Retinal pigment epithelial cell (primary cell): Measurements from ENCODE around the gene ACTRT3.
A peak's percentile ranks its signal among the peaks of the same experiment; 100 is the strongest.

Experiments
- DNase-seq: peaks from one replicate; pipeline ENCODE4 v3.0.0-alpha.2; 2010; ENCODE audit warnings: low read depth
- H3K4me3 ChIP-seq: 2 replicates; pipeline ENCODE4 v1.5.1; 2011; ENCODE audit warnings: mild to moderate bottlenecking, low read length, control low read depth, moderate library complexity
- CTCF ChIP-seq: conservative IDR thresholded peaks from 2 replicates; pipeline ENCODE4 v1.5.1; 2011; ENCODE audit warnings: low read depth, low read length, control low read depth, inconsistent platforms

ACTRT3 gene

GRCh38 chr3:169772897-169773816 lies 3.8 kb upstream of the ACTRT3 start, which contains the start of gene MYNN:
MYNN (plus strand) TSS chr3:169773396; CDS start chr3:169774296, 900 bp downstream.
- peak; percentile 0 for TF ChIP-seq CTCF
- H3K4me3 ChIP-seq = peak within 1 kb of the TSS; percentile 97
- DNase-seq = peak; percentile 56

- DNase-seq = peak; percentile 48
- TF ChIP-seq CTCF = no peak
- peak overlapping the region; percentile 97 for H3K4me3 ChIP-seq
These were observed 3.0 kb upstream of the ACTRT3 start for GRCh38 chr3:169772305-169772896.

GRCh38 chr3:169771497-169772304 lies 2.3 kb upstream of the ACTRT3 start:
- TF ChIP-seq CTCF = no peak
- H3K4me3 ChIP-seq = peak overlapping the region; percentile 97
- DNase-seq = peak; percentile 16

GRCh38 chr3:169764882-169765612 lies 4.3 kb downstream of the ACTRT3 start, which contains the start of gene TERC:
TERC (minus strand) TSS chr3:169765060.
- TF ChIP-seq CTCF = no peak
- peak; percentile 80 for DNase-seq
- H3K4me3 ChIP-seq = peak within 1 kb of the TSS; percentile 83

DNA sequence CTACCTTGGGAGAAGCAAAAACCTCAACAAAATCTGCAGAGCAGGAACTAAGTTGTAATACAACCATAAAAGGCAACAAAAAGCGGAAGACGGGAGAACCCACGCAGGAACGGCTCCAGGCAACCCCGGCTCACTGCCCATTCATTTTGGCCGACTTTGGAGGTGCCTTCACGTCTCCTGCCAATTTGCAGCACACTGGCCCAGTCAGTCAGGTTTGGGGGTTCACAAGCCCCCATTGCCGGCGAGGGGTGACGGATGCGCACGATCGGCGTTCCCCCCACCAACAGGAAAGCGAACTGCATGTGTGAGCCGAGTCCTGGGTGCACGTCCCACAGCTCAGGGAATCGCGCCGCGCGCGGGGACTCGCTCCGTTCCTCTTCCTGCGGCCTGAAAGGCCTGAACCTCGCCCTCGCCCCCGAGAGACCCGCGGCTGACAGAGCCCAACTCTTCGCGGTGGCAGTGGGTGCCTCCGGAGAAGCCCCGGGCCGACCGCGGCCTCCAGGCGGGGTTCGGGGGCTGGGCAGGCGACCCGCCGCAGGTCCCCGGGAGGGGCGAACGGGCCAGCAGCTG lies 5.0 kb downstream of the ACTRT3 start:
- DNase-seq = no peak
- no peak for TF ChIP-seq CTCF
- H3K4me3 ChIP-seq = peak overlapping the region; percentile 83

DNA sequence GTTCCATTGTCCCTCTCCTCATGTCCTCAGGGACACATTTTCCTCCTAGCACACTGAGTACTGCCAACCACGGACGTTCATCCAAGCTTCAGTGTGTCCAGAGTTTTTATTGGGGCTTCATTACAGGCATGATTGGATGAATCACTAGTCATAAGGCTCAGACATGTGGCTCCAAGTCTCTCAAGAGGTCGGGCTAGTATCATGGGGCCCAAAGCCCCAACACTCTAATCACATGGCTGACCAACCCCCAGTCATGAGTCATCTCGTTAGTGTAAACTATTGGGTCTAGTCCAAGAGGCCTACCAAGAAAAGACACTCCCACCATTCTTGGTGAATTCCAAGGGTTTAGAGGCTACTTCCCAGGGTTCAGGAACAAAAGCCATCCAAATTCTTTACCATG lies 8.9 kb downstream of the ACTRT3 start:
- H3K4me3 ChIP-seq = no peak overlapping the region

More for the DNA sequence above, 8.9 kb downstream of the ACTRT3 start:
- no peak for TF ChIP-seq CTCF
- peak; percentile 77 for DNase-seq
